Activated naive CD4-positive, alpha-beta T cell treated with anti-CD3 and anti-CD28 coated beads, Interleukin-2, amount 10 ng/mL, durations not matched to agents 7 days and 5 days (primary cell): ENCODE measurements around the gene AAMP.

ENCODE experiments used
- CTCF ChIA-PET: fragments of 350-600 bp; sonication (Branson Sonifier 250); formaldehyde crosslinking; loops from one replicate; lab custom pipeline; 2021; ENCODE audit warnings: antibody characterized with exemption; lab: Charles Lee
- DNase-seq: peaks from one replicate; pipeline ENCODE4 v3.0.0-alpha.2; 2020
- H3K27ac Mint-ChIP-seq: one replicate; pipeline ENCODE4 v1.8.0; 2021; ENCODE audit warnings: mild to moderate bottlenecking, moderate library complexity, mixed read lengths
- H3K27me3 Mint-ChIP-seq: one replicate; pipeline ENCODE4 v1.8.0; 2021; ENCODE audit warnings: mild to moderate bottlenecking, mixed read lengths
- H3K36me3 Mint-ChIP-seq: one replicate; pipeline ENCODE4 v1.8.0; 2021; ENCODE audit warnings: mixed read lengths
- H3K4me1 Mint-ChIP-seq: one replicate; pipeline ENCODE4 v1.8.0; 2021; ENCODE audit warnings: mixed read lengths
- H3K4me3 Mint-ChIP-seq: one replicate; pipeline ENCODE4 v1.8.0; 2021; ENCODE audit warnings: mild to moderate bottlenecking, moderate library complexity, mixed read lengths
- H3K9me3 Mint-ChIP-seq: one replicate; pipeline ENCODE4 v1.8.0; 2021; ENCODE audit warnings: mixed read lengths

Gene AAMP

GRCh38 chr2:218290316-218291261 is 20.7 kb upstream of the AAMP start:
- Mint-ChIP-seq H3K4me3 (peak overlapping the region; percentile 78), H3K27ac (peak overlapping the region; percentile 88), H3K4me1 (peaks cover 87% of the 10 kb centered on the region), H3K9me3 (no peaks in the 10 kb centered on the region), H3K27me3 (peaks cover 4% of the 10 kb centered on the region), H3K36me3 (peaks cover 22% of the 10 kb centered on the region)
- DNase-seq: peak; percentile 65
- CTCF ChIA-PET: interaction anchor here (0.6 to 15.2 kb wide), 9 partner anchors 9 to 562 kb away, joined by 3 to 195 read pairs (median 3); partner anchors contain the start of genes AAMP, CATIP and PNKD

DNA sequence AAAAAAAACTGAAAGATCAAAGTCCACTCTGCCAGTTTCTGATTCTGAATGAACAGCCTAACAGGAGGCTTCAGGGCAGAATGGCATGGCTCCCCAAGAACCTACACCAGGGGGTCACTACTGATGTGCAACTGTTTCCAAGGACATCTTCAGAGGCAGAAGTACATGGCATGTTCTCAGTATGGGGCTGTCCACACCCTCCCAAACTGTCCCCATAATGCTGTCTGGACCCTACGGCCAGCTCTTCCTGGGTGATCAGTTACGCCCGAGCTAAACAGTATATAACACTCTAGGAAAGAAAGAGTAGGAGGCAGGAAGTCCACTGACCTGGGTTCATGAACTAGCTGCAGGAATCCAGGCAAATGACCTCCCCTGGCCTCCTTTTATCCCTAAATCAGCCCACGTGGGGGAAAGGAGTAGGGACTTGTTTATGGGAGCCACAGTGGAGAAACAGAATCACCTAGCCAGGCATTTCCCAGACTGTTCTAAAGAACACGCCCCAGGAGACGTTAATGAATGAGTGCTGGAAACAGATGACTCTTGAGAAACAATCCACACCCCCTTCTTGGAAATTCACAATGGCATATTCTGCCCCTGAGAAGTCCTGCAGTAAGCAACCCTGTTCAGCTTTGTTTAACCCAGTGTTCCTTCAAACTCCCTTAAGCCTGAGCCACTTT is 19.8 kb upstream of the AAMP start:
- Mint-ChIP-seq H3K9me3 (no peaks in the 10 kb centered on the region), H3K27me3 (no peaks in the 10 kb centered on the region), H3K36me3 (peaks cover 26% of the 10 kb centered on the region), H3K4me1 (peaks cover 88% of the 10 kb centered on the region), H3K27ac (peak overlapping the region; percentile 88), H3K4me3 (peak overlapping the region; percentile 78)
- CTCF ChIA-PET: interaction anchor here (0.8 to 15.2 kb wide), 7 partner anchors 10 to 562 kb away, joined by 3 to 195 read pairs (median 5); partner anchors contain the start of genes AAMP, CATIP and PNKD
- DNase-seq: no peak

DNA sequence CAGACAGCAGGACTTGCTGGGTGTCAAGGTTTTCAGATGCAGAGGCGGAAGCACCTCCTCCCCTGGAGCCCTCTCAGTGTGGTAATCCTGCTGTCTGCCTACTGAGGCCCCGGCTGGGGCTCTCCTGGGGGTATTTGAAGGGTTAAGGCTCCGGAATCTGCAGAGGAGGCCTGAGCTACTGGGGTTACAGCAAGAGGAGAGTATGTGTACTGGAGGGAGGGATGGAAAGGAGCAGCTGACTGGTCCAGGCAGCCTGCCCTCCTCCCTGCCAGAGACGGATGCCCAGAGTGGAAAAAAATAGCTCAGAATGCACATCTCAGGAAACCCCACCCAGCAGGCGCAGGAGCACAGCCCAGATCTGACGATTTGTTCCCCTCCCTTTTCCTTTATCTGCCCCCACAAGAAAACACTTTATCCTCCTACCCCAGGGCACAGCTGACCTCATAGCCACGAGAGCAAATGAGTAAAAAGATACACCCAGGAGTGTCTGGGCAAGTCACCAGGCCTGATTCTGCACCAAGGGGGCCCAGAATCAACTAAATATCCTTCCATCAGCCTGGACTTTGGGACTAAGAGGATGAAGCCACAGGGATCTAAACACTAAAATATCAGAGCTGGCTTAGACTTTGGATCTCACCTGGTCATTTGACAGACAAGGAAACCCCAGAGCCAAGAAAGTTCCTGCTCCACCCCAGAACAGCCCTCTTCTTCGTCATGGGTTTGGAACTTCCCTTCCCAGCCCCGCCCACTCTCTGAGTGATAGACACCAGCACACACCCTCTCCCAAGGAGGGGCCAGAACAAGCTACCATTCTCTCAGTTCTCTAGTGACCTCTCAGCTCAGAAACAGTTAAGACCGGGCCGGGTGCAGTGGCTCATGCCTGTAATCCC is 16.9 kb upstream of the AAMP start:
- Mint-ChIP-seq H3K4me1 (peaks cover 83% of the 10 kb centered on the region), H3K4me3 (peak overlapping the region; percentile 91), H3K27me3 (no peaks in the 10 kb centered on the region), H3K36me3 (peaks cover 29% of the 10 kb centered on the region), H3K27ac (peak overlapping the region; percentile 95), H3K9me3 (no peaks in the 10 kb centered on the region)
- peak; percentile 89 for DNase-seq
- CTCF ChIA-PET: interaction anchor here (0.5 to 15.2 kb wide), 7 partner anchors 14 to 103 kb away, joined by 3 to 195 read pairs (median 3); partner anchors contain the start of genes AAMP and PNKD

GRCh38 chr2:218285604-218286003 is 15.7 kb upstream of the AAMP start:
- H3K36me3 Mint-ChIP-seq: peaks cover 34% of the 10 kb centered on the region
- H3K4me1 Mint-ChIP-seq: peaks cover 78% of the 10 kb centered on the region
- H3K4me3 Mint-ChIP-seq: peak overlapping the region; percentile 91
- H3K27me3 Mint-ChIP-seq: no peaks in the 10 kb centered on the region
- CTCF ChIA-PET: interaction anchor here (1.0 to 15.2 kb wide), 2 partner anchors 12 to 27 kb away, joined by 3 to 195 read pairs; partner anchors contain the start of genes AAMP and PNKD
- H3K27ac Mint-ChIP-seq: peak overlapping the region; percentile 95
- no peaks in the 10 kb centered on the region for H3K9me3 Mint-ChIP-seq
- no peak for DNase-seq

DNA sequence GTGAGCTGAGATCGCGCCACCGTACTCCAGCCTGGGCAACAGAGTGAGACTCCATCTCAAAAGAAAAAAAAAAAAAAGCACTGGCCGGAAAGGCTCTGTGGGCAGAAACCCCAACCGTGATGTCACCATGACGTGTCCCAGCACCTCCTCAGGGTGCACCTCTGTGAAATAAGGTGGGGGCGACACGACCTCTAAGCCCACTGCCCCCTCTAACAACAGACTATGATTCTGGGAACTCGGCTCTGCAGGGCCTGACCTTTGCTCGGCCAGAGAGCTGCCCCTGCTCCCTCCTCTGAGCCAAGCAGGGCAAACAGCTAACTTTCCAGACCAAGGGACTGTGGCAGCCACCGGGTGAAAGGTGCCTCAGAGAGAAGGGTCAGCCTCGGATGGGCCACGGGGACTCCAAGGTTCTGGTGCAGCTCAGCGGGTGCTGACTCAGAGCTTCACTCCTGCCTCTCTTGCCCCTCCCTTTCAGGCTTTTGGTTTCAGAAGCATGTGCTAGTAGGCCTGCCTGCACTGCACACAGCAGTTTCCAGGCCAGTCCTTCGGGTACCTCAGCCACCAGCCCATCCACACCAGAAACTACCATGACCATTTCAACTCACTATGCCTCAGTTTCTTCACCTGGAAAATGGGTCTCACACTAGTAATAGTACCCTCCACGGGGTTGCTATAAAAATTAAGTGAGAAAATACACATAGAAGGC is 14.3 kb upstream of the AAMP start:
- H3K4me3 Mint-ChIP-seq: peak overlapping the region; percentile 33
- no peaks in the 10 kb centered on the region for H3K9me3 Mint-ChIP-seq
- no peaks in the 10 kb centered on the region for H3K27me3 Mint-ChIP-seq
- CTCF ChIA-PET: interaction anchor here (15.2 kb wide), 1 partner anchor 11 kb away, joined by 195 read pairs; the partner anchor contains the start of genes AAMP and PNKD
- H3K27ac Mint-ChIP-seq: peak overlapping the region; percentile 83
- DNase-seq: peak; percentile 67
- peaks cover 39% of the 10 kb centered on the region for H3K36me3 Mint-ChIP-seq
- H3K4me1 Mint-ChIP-seq: peaks cover 65% of the 10 kb centered on the region

- H3K9me3 Mint-ChIP-seq: no peaks in the 10 kb centered on the region
- no peak for DNase-seq
- H3K27me3 Mint-ChIP-seq: no peaks in the 10 kb centered on the region
- CTCF ChIA-PET: interaction anchor here (15.2 kb wide), 1 partner anchor 9 kb away, joined by 195 read pairs; the partner anchor contains the start of genes AAMP and PNKD
- H3K4me3 Mint-ChIP-seq: no peak overlapping the region
- peak overlapping the region; percentile 60 for H3K27ac Mint-ChIP-seq
- peaks cover 48% of the 10 kb centered on the region for H3K4me1 Mint-ChIP-seq
- peaks cover 41% of the 10 kb centered on the region for H3K36me3 Mint-ChIP-seq
Measured at GRCh38 chr2:218282173-218282991, 12.4 kb upstream of the AAMP start.

- H3K4me3 Mint-ChIP-seq: no peak overlapping the region
- H3K4me1 Mint-ChIP-seq: peaks cover 39% of the 10 kb centered on the region
- H3K27ac Mint-ChIP-seq: peak overlapping the region; percentile 77
- H3K36me3 Mint-ChIP-seq: peaks cover 46% of the 10 kb centered on the region
- CTCF ChIA-PET: no interaction called here
- DNase-seq: no peak
- no peaks in the 10 kb centered on the region for H3K9me3 Mint-ChIP-seq
- H3K27me3 Mint-ChIP-seq: no peaks in the 10 kb centered on the region
Measured at GRCh38 chr2:218281449-218281848, 11.5 kb upstream of the AAMP start.

- DNase-seq: no peak
- Mint-ChIP-seq H3K36me3 (peaks cover 49% of the 10 kb centered on the region), H3K4me3 (no peak overlapping the region), H3K27ac (no peak overlapping the region), H3K27me3 (no peaks in the 10 kb centered on the region), H3K9me3 (no peaks in the 10 kb centered on the region), H3K4me1 (peaks cover 28% of the 10 kb centered on the region)
- CTCF ChIA-PET: no interaction called here
Measured at GRCh38 chr2:218280260-218280870, 10.4 kb upstream of the AAMP start.

DNA sequence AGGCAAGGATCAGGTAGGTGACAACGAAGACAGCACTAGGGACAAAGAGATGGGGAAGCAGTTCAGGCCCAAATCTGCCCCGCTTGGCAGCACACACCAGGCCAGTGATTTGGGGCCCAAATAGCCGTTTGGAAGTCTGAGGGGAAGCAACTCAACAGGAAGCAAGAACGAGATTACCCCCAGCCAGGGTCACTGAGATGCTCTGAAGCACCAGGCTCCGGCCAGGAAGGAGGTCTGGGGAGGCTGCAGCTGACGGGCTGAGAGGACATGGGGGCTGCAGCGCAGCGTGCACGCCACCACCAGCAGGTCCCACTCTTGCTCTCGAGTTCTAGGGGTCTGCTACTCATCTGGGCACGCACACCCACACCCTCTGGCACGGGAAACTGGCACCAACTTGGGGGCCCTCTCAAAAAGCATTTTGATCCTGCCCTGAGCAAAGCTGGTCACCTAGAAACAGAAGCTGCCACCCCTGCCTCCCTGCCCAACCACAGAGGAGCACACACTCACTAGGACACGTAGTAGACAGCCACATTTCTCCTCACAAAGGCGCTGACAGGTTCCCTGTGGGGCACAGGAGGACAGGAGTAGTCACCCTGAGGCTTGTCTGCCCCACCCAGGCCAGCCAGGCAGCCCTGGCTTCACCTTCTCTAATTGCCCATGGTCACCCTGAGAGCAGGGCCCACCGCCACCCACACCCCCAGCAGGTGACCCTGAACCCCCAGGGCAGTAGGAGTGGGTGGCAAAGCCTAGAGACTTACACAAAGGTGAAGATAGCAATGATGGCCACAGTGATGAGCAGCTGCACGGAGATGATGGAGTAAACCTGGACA is 8.8 kb upstream of the AAMP start:
- H3K4me1 Mint-ChIP-seq: peaks cover 14% of the 10 kb centered on the region
- CTCF ChIA-PET: interaction anchor here (1.0 kb wide), 1 partner anchor 12 kb away, joined by 3 read pairs; no protein-coding TSS in a partner anchor
- no peak for DNase-seq
- H3K27ac Mint-ChIP-seq: peak overlapping the region; percentile 34
- no peak overlapping the region for H3K4me3 Mint-ChIP-seq
- H3K36me3 Mint-ChIP-seq: peaks cover 57% of the 10 kb centered on the region
- no peaks in the 10 kb centered on the region for H3K9me3 Mint-ChIP-seq
- H3K27me3 Mint-ChIP-seq: no peaks in the 10 kb centered on the region

DNA sequence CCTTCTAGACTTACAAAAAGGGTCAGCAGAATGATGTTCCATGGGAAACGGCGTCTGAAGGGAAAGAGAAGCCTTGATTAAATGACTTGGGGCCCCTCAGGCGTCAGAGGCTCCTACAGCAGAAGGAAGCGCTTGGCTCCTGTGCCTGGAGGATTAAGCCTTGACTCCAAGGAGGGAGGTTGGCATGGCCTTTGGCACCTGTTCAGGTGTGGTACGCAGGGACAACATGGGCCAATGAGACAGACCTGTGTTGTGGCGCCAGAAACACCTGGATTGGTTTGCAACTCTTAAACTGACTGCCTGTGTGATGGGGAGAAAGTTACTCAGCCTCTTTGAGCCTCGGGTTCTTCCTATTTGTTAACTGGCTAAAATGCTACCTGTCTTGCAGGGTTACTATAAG is 8.0 kb upstream of the AAMP start:
- H3K4me1 Mint-ChIP-seq: peaks cover 14% of the 10 kb centered on the region
- CTCF ChIA-PET: no interaction called here
- peaks cover 59% of the 10 kb centered on the region for H3K36me3 Mint-ChIP-seq
- no peaks in the 10 kb centered on the region for H3K9me3 Mint-ChIP-seq
- H3K27ac Mint-ChIP-seq: peak overlapping the region; percentile 34
- no peaks in the 10 kb centered on the region for H3K27me3 Mint-ChIP-seq
- no peak overlapping the region for H3K4me3 Mint-ChIP-seq
- no peak for DNase-seq

GRCh38 chr2:218276986-218277755 is 7.2 kb upstream of the AAMP start:
- Mint-ChIP-seq H3K27me3 (no peaks in the 10 kb centered on the region), H3K36me3 (peaks cover 62% of the 10 kb centered on the region), H3K9me3 (no peaks in the 10 kb centered on the region), H3K27ac (peak overlapping the region; percentile 68), H3K4me1 (peaks cover 17% of the 10 kb centered on the region), H3K4me3 (no peak overlapping the region)
- CTCF ChIA-PET: interaction anchor here (1.0 to 7.4 kb wide), 2 partner anchors 12 to 119 kb away, joined by 3 to 195 read pairs; partner anchors contain the start of gene TMBIM1
- DNase-seq: no peak
